Panc1 (cell line): ENCODE measurements around the gene NARS2. TPM values are rescaled to one million over a fixed set of nuclear protein-coding genes. Genes with fewer than 3 reads are reported as not detected.

Experiments
- ATAC-seq: fragments of 200-7000 bp; cut with Tn5 transposase; 2 replicates; pipeline ENCODE4 v1.9.1; 2020; ENCODE audit warnings: mild to moderate bottlenecking, moderate library complexity
- BruUV-seq: library from RNA; stranded (reverse); fragments of 400-500 nt; replicated peaks from 2 replicates; lab custom pipeline; 2021; lab: Mats Ljungman, UMichigan
- CTCF ChIA-PET: fragments of 300-600 bp; sonication (Branson Sonifier 250); formaldehyde crosslinking; loops from one replicate; lab custom pipeline; 2022; ENCODE audit warnings: antibody characterized with exemption; lab: Charles Lee
- POLR2A ChIA-PET: fragments of 300-600 bp; sonication (Branson Sonifier 250); formaldehyde crosslinking; loops from one replicate; lab custom pipeline; 2022; ENCODE audit warnings: antibody characterized with exemption; lab: Charles Lee
- DNase-seq: peaks from one replicate; pipeline ENCODE4 v3.0.0-alpha.2; 2010; ENCODE audit warnings: low read depth, low spot score
- H3K27ac ChIP-seq: 2 replicates; pipeline ENCODE4 v1.5.1; 2011; ENCODE audit warnings: mild to moderate bottlenecking, low read length, inconsistent platforms
- H3K27me3 ChIP-seq: fragments of 200-500 bp; sonication (Bioruptor generic); 2 replicates; pipeline ENCODE4 v1.6.0; 2014; ENCODE audit warnings: low read length, inconsistent platforms; ENCODE audit not compliant: control insufficient read depth, insufficient read depth
- H3K36me3 ChIP-seq: fragments of 200-500 bp; sonication (Bioruptor generic); 2 replicates; pipeline ENCODE4 v1.5.1; 2014; ENCODE audit warnings: inconsistent platforms, mild to moderate bottlenecking, low read length, moderate library complexity; ENCODE audit not compliant: control insufficient read depth, insufficient read depth
- H3K4me1 ChIP-seq: 2 replicates; pipeline ENCODE4 v1.5.1; 2011; ENCODE audit warnings: inconsistent platforms, mild to moderate bottlenecking, low read length, moderate library complexity; ENCODE audit not compliant: control insufficient read depth, insufficient read depth
- H3K4me3 ChIP-seq, 2 experiments: 2 replicates each; pipeline ENCODE4 v1.5.1; 2011 to 2012; ENCODE audit warnings: low read depth in 2 of 2, low read length in 2 of 2, mild to moderate bottlenecking in 2 of 2, inconsistent platforms in 1 of 2, moderate library complexity in 1 of 2
- H3K9me3 ChIP-seq: fragments of 200-500 bp; sonication (Bioruptor generic); 2 replicates; pipeline ENCODE4 v1.5.1; 2014; ENCODE audit warnings: low read depth, mild to moderate bottlenecking, inconsistent platforms, low read length, moderate library complexity; ENCODE audit not compliant: control insufficient read depth, insufficient read depth
- POLR2AphosphoS5 ChIP-seq: IDR thresholded peaks from 2 replicates; pipeline ENCODE4 v1.6.1; 2012; ENCODE audit warnings: mild to moderate bottlenecking, low read depth, low read length, moderate library complexity
- SIN3A ChIP-seq: IDR thresholded peaks from 2 replicates; pipeline ENCODE4 v1.6.1; 2012; ENCODE audit warnings: low read depth, mild to moderate bottlenecking, low read length, moderate library complexity, borderline replicate concordance; ENCODE audit not compliant: insufficient read depth
- TCF7L2 ChIP-seq: IDR thresholded peaks from 2 replicates; pipeline ENCODE4 v1.6.1; 2011; ENCODE audit warnings: mild to moderate bottlenecking, low read depth, low read length, inconsistent platforms
- in situ Hi-C: cut with HindIII; loops from 2 replicates; pipeline ENCODE4 v1.10.0; 2016; ENCODE audit warnings: low sequenced_read_pairs, low pct_unique_long_range_greater_than_20kb
- intact Hi-C: fragments of 100-400 bp; cut with micrococcal nuclease; formaldehyde crosslinking; loops from one replicate; pipeline ENCODE4 v1.10.0; 2022; ENCODE audit not compliant: unreplicated experiment
- total RNA-seq: library from RNA; stranded (reverse); gene quantifications from one replicate; pipeline ENCODE4 v1.2.1, GENCODE V29; 2021; ENCODE audit not compliant: unreplicated experiment
- TF ChIP-seq, protein P1 (sequence below): fragments of 450-650 bp; IDR thresholded peaks from 2 replicates; pipeline ENCODE4 v1.5.1; 2017; ENCODE audit warnings: mild to moderate bottlenecking
- TF ChIP-seq, protein P2 (sequence below), 2 experiments: IDR thresholded peaks; 2 replicates each; pipeline ENCODE4 v1.6.1; 2011 to 2012; ENCODE audit warnings: low read depth in 2 of 2, control low read depth in 1 of 2, low read length in 1 of 2, mild to moderate bottlenecking in 1 of 2, moderate library complexity in 1 of 2; ENCODE audit not compliant: insufficient read depth in 1 of 2

The NARS2 gene
- total RNA-seq, 1 experiment from 2014 or later = 29.8 TPM

DNA sequence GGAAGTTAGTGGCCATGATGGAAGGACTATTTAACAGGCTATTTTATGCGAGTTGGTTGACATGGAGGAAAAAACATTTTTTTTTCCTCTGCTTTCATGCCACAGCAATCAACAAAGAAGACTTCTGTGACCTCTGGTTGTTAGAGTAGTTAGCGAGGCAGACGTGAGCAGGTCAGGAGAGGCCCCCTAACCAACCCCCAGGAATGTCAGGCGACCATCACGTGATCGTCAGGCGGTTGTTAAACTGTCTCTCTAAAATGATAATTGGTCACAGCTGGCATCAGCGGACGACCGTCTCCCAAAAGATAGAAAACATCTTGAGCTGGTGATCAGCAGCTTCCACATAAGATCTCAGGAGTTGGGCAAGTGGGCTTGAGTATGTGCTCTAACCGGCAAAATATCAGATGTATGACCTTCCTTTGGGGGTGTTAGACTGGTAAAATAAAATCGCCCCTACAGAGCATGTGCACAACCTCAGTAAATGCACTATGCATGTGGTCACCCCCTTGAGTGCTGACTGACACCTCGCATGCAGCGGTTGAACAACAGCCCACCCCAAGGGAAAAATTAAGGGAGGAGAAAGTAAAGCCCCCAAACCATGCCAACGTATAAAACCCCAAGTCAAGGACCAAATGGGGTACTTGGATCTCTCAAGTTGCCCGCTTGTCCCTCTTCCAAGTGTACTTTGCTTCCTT is 20.9 kb upstream of the NARS2 start:
- in situ Hi-C loops (no loop called here), intact Hi-C loops (no loop called here)
- Histone ChIP-seq H3K4me3 (no peak overlapping the region), H3K9me3 (no peaks in the 10 kb centered on the region), H3K27ac (no peak overlapping the region), H3K27me3 (no peaks in the 10 kb centered on the region), H3K36me3 (no peaks in the 10 kb centered on the region), H3K4me1 (no peaks in the 10 kb centered on the region)
- no peak for ATAC-seq
- no peak for DNase-seq
- POLR2A ChIA-PET = no interaction called here
- no TSS peak for BruUV-seq
- TF ChIP-seq POLR2AphosphoS5 (no peak), SIN3A (no peak), TCF7L2 (no peak)
- TF ChIP-seq, protein P1, sequence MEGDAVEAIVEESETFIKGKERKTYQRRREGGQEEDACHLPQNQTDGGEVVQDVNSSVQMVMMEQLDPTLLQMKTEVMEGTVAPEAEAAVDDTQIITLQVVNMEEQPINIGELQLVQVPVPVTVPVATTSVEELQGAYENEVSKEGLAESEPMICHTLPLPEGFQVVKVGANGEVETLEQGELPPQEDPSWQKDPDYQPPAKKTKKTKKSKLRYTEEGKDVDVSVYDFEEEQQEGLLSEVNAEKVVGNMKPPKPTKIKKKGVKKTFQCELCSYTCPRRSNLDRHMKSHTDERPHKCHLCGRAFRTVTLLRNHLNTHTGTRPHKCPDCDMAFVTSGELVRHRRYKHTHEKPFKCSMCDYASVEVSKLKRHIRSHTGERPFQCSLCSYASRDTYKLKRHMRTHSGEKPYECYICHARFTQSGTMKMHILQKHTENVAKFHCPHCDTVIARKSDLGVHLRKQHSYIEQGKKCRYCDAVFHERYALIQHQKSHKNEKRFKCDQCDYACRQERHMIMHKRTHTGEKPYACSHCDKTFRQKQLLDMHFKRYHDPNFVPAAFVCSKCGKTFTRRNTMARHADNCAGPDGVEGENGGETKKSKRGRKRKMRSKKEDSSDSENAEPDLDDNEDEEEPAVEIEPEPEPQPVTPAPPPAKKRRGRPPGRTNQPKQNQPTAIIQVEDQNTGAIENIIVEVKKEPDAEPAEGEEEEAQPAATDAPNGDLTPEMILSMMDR = no peak
- TF ChIP-seq, protein P2, sequence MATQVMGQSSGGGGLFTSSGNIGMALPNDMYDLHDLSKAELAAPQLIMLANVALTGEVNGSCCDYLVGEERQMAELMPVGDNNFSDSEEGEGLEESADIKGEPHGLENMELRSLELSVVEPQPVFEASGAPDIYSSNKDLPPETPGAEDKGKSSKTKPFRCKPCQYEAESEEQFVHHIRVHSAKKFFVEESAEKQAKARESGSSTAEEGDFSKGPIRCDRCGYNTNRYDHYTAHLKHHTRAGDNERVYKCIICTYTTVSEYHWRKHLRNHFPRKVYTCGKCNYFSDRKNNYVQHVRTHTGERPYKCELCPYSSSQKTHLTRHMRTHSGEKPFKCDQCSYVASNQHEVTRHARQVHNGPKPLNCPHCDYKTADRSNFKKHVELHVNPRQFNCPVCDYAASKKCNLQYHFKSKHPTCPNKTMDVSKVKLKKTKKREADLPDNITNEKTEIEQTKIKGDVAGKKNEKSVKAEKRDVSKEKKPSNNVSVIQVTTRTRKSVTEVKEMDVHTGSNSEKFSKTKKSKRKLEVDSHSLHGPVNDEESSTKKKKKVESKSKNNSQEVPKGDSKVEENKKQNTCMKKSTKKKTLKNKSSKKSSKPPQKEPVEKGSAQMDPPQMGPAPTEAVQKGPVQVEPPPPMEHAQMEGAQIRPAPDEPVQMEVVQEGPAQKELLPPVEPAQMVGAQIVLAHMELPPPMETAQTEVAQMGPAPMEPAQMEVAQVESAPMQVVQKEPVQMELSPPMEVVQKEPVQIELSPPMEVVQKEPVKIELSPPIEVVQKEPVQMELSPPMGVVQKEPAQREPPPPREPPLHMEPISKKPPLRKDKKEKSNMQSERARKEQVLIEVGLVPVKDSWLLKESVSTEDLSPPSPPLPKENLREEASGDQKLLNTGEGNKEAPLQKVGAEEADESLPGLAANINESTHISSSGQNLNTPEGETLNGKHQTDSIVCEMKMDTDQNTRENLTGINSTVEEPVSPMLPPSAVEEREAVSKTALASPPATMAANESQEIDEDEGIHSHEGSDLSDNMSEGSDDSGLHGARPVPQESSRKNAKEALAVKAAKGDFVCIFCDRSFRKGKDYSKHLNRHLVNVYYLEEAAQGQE (IDR thresholded peaks at IDR 0.05; ENCODE audit: insufficient read depth in 1 of 2, low read depth in 2 of 2, low read length in 1 of 2) = no peak
- CTCF ChIA-PET = interaction anchor here (0.6 kb wide), 1 partner anchor 777 kb away, joined by 3 read pairs; no protein-coding TSS in a partner anchor

DNA sequence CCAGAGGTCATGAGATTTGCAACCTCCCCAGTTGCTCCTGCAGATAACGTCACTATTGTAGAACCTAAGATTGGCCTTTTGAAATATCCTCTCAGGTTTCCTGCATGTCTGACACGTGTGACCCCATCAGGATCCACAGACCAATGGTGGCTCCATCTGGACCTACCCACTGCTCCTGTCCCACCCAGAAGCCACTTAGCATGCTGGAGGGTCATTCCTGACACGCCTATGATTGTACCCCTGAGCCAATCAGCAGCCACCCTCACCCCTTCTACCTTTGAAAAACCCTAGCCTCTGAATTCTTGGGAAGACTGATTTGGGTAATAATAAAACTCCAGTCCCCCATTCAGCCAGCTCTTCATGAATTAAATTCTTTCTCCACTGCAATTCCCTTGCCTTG is 20.1 kb upstream of the NARS2 start:
- DNase-seq (no peak), ATAC-seq (no peak)
- H3K4me1 ChIP-seq = no peaks in the 10 kb centered on the region
- no peak overlapping the region for H3K27ac ChIP-seq
- no peaks in the 10 kb centered on the region for H3K27me3 ChIP-seq
- no peak overlapping the region for H3K4me3 ChIP-seq
- intact Hi-C loops = no loop called here
- in situ Hi-C loops = no loop called here
- POLR2A ChIA-PET = no interaction called here
- no peaks in the 10 kb centered on the region for H3K9me3 ChIP-seq
- no TSS peak for BruUV-seq
- H3K36me3 ChIP-seq = no peaks in the 10 kb centered on the region
- TF ChIP-seq, protein P2 (IDR thresholded peaks at IDR 0.05; ENCODE audit: insufficient read depth in 1 of 2, low read depth in 2 of 2, low read length in 1 of 2) = no peak
- TF ChIP-seq POLR2AphosphoS5 (no peak), TCF7L2 (no peak), SIN3A (no peak)
- TF ChIP-seq, protein P1 = no peak
- CTCF ChIA-PET = no interaction called here
